HPDE6-E6E7 (cell line): ENCODE measurements around the gene DMRT1.

Source experiments
- DNase-seq: peaks from one replicate; pipeline ENCODE4 v3.0.0; 2011; ENCODE audit warnings: missing footprints; ENCODE audit errors: extremely low spot score

Gene DMRT1

DNA sequence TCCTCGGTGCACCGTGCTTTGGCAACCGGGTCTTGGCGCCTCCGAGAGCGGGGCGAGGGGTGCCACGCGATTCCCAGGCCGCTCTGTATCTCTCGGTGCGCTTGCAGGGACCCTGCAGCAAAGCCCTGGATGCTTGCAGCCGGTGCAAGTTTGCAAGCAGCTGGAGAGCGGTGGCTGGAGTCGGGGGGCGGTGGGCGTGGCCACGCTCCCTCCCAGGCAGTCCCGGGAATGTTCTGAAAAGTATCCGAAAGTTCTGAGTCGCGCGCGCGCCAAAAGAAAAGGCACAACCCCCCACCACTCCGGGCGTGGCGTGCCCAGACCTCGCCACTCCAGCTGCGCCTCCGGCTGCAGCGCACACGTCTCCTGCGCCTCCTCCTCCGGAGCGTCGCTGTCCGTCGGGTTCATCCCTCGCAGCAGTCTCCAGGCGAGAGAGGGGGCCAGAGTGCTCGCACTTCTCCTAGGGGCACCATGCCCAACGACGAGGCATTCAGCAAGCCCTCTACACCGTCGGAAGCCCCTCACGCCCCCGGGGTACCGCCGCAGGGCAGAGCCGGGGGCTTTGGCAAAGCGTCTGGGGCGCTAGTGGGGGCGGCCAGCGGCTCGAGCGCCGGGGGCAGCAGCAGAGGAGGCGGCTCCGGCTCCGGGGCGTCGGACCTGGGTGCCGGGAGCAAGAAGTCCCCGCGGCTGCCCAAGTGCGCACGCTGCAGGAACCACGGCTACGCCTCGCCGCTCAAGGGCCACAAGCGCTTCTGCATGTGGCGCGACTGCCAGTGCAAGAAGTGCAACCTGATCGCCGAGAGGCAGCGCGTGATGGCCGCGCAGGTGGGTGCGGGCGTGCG lies at the start of gene DMRT1:
TSS of gene DMRT1 (plus strand) at position 327 of the 839 bp plus-strand sequence. CDS start at position 469, 142 bp downstream.
- DNase-seq, result no peak

DNA sequence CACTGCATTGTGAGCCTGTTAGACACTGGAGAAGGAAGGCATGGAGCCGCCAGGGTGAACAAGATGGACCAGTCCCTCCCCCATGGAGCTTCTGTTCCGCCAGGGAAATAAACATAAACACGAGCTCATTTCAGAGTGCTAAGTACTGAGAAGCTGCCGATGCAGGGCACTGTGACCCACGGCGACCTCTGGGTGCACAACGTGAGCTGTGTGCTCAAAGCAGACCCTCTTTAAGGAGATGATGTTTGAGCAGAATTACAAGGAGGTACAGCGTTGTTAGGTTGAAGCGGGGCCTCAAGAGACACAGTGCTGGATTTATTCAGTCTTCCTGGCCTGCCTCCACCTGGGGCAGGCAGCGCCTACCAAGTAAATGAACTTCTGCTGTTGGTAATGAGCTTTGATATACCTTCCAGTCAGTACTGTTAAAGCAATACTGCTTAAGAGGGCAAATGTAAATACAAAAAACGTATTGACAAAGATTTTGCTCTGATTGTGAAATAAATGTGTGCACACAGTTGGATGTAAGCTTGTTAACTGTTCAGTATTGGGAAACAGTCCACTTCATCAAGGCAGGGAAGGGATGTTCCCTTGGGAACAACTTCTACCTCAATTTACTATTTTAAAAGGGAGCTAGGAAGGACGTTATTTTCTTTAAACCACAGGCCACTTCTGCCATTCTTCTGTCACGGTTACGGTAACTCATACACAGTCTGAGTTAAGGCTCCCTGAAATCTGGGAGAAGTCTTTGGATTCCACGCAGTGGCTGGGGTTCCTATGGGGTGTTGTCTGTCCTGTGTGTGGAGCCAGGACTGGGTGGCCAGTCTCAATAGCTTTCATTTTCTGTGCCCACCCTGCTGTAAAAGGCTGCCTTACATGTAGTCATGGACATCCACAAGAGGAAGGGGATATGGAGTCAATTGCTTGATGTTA lies 48.9 kb upstream of the DMRT1 start:
- no peak for DNase-seq

DNA sequence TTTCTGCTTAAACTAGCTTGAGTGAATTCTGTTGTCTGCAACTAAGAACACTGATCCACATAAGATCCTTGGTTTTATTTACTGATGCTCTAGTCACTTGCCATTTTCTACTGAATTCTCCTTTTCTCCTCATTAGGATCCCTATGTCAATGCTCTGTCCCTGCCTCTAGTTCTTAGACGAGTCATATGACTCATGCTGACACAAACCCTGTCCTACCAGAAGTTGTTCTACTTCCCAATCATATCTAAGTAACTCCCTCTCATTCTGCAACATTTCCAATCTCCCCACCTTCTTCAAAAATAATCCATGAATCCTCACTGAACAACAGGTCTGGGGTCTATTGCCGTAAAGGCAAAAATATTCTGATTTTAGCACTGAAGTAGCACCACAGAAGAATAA lies 47.1 kb upstream of the DMRT1 start:
- no peak for DNase-seq

DNA sequence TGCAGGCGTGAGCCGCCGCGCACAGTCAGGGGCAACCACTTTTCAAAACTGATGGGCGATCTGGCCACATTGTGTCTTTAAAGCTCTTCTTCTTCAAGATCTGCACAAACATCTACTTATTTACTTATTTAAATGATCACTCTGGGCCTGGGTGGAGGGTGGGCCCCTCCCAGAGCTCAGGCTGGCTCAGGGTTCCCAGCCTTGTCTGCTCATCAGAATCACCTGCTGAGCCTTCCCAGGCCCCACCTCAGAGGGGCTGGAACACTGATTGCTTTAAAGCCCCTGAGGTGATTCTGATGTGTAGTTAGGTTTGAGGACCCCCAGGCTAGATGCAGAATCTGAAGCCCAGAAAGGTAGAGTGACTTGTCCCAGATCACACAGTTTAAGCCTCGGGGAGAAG lies 45.6 kb upstream of the DMRT1 start:
- no peak for DNase-seq

DNA sequence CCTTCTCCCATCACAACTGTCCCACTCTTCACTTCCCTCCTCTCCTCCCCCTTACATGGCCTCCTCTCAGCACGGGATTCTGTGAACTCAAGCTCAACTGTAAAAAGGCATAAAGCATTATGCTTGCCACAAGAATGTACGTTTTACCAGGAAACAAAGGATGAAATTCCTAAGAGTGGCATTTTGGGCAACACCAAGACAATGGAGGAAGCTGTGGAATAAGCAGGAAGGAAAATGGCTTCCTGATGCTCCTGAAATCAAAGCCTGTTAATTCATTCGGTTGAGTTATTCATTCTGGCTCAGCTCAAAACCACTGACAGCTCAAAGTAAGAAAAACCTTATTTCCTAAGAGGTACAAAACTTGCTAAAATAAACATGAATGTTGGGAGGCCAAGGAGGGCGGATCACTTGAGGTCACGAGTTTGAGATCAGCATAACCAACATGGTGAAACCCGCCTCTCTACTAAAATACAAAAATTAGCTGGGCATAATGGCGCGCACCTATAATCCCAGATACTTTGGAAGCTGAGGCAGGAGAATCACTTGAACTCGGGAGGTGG lies 40.8 kb upstream of the DMRT1 start:
- no peak for DNase-seq

DNA sequence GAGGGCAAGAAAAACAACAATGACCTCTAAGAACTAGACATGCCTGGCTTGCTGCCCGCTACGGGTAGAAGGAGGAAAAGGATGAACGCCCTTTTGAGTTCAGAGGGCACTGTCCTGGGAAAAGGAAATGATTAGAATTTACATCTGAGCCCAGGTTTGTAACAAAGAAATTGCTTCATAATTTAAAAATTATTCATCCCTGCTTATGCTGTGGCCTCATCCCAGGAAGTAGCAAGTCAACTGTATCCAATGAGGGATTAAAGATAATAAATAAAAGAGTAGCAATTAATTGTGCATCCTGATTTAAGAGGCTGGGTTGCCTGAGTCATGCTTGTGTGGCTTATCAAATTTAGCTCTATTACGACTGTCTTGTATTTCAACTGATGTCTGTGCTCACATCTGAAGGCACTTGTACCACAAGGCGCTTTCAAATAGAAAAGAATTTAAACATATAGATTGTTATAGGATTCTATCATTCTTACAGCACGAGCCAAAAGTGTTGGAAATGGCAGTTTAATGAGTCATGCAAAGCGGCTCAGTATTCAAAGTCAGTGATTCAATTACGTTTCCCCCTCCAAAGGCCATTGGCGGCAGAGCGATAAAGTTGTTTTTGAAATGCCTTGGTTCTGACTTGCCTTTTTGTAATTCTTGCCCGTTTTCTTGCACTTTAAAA lies 40.0 kb upstream of the DMRT1 start:
- DNase-seq, result peak; percentile 44

DNA sequence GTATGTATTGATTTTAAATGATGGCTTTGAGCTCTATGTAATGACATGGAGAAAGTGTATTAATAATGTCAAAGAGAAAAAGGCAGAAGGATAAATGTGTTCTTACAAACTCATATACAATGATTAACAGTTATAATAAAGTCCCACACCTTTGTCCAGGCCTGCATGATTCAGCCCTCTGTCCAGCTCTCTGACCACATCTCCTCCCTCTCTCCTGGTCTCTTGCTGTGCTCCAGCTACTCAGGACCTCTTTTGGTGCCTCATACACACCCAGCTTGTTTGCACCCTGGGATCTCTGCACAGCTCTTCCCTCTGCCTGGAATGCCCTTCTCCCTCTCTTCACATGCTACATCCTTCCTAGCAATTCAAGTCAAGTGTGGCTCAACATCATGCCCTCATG lies 37.5 kb upstream of the DMRT1 start:
- no peak for DNase-seq

DNA sequence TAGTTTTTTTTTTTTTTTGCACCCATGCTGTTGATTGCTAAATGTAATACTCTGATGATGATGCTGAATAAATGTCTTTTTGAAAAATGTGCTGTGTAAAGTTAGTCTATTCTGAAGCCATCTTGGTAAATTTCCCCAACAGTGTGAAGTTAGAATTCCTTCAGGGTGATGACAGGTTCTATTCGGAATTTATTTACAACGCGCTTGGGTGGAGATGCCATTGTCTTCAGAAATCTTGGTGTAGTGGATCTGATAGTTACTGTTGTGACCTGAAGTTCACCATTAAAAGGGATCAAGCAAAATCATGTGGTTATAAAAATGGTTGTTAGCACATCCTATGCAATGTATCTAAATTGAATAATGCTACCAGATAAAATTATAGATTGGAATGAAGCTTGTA lies 36.3 kb upstream of the DMRT1 start:
- no peak for DNase-seq

DNA sequence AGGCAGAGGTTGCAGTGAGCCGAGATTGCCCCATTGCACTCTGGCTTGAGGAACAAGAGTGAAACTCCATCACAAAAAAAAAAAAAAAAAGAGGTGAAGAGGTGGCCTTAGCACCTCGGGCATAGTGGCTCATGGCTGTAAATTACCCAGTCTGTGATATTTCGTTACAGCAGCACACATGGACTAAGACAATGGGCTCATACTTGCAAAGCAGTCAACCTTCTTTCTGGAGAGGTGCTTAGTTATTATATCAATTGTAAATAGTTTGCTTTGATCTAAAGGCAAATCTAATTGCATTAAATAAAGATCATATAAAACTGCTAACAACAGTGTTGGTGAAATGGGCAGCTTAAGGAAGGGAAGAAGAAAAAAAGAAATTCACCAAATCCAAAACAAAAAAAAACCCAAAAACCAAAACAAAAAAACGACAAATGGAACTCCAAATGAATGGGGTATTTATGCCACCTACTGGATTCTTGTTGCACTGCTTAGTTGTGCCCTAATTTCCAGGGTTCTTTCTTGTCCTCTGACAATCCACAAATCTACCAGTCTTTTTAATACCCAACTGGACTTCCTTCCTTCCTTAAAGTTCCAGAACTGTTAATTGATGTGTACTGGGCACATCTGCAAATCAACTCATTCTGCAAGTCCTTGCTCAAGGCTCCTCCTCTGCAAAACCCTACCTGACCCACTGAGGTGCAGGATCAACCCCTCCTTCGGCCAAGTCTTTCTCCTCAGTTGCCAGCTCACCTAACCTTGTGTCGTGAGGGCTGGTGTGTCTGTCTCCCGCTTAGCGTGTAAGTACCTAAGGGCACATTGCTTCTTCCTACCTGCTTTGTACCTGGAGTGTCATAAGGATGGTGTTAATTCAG lies 35.0 kb upstream of the DMRT1 start:
- DNase-seq, result no peak

DNA sequence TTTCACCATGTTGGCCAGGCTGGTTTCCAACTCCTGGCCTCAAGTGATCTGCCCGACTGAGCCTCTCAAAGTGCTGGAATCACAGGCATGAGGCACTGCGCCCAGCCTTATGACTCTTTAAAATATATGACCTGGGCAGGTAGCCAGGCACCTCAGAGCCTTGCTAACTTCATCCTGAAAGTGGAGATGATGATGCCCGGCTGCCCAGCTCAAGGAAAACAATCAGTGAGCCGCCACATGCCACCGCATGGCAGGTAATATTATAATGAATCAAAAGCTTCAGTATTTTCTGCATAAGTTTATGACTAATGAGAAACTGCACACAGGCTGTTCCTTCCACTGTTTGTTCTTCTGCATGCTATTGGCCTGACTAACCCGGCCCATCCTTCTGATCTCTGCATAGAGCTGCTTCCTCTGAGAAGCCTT lies 30.4 kb upstream of the DMRT1 start:
- peak; percentile 80 for DNase-seq

DNA sequence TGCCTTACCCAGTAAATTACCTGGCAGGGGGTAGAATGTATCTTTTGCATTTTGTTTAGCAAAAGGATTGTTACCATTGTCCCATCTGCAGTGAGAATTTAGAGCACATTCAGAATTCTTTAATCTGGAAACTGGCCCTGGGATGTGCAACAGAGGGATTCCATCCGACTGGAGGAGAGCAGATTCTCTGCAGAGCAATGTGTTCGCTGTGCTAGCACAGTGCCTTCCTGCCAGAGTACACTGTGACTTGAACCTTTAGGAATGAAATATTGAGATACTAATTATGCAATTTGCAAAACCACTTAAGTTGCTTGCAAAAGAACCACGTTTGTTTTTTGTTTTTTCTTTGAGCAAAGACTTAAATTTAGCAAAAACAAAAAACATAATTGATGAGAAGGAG lies 22.5 kb upstream of the DMRT1 start:
- no peak for DNase-seq

DNA sequence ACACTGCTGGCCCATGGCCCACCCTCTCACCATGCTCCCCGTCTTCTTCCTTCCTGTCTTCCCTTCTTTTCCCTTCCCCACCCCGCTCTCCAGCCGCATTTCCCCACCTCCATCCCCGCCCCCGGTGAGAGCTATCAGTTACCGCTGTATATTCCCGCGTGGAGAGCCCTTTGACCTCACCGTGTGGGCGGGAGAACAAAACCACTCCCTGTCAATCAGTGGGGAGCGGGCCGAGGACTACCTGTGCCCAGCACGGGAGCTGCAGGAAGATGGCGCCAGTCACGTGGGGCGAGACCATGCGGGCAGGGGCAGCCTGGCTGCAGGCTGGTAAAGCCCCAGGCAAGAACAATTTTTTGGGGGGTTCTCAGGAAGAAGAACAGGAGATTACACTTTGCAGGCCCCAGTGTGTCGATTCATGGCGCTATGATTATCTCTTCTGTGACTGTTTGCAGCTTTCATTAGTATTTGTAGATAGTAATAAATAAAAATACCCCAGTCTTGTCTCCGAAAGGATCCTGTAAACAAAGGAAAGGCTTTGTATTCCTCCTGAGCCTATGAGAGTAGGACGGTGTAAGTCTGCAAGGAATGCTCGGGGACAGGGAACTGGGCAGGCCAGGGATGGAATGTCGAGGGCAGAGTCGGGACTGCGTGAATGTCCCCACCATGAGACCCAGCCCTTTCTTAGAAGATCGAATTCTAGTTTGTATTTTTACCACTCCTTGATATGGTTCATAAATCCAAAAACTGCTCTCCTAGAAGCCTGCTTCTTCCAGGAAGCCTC lies 14.8 kb upstream of the DMRT1 start:
- no peak for DNase-seq

DNA sequence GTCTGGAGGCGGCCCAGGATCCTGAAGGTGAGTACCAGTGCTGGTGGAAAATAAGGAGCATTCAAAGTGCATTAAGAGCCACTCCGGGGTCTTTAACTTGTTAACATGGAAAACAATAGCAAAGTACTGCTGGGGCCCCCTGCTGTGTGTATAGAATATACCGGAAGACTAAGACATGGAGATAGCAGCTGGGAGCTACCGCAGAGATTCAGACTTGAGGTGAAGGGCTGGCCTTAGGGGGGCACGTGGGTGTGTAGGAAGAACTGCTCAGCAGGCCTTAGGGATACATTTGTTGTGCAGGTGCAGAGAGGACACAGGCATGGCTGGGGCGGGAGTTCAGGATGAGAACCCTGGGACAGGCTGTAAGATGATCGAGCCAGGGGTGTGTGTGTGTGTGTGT lies 1.2 kb upstream of the DMRT1 start:
- DNase-seq, result no peak

DNA sequence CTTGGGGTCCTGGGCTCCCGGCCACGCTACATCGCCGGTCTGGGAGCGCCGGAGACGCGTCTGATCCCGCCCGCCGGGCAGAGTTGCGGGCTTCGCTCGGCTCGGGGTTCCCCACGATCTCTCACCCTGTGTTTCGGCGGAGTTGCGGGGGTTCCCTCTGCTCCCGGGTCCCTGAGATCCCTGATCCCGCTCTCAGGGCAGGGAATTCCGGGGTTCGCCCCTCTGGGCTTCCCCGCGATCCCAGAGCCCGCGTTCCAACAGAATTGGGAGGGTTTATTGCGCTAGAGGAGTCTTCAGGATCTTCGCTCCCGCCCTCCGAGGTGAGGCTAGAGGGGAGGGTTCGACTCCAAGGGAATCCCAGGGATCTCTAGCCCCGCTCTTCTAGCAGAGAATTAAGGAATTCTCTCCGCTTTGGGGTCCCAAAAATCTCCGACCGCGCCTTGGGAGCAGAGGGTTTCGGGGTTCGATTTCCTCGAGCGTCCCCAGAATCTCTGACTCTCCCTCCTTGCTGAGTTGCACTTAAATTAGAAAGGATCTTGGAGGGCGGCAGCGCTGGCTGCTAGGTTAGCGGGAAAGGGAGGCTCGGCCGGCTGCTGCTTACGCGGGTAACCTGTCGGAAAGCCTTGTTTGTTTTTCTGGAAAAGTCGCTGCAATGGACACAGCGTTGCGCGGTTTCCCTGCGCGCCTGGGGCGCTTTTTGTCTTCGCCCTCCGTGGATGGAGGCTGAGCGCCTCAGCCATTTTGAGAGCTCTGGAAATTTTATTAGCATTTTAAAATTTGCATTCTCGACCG lies 1.3 kb downstream of the DMRT1 start:
- no peak for DNase-seq

DNA sequence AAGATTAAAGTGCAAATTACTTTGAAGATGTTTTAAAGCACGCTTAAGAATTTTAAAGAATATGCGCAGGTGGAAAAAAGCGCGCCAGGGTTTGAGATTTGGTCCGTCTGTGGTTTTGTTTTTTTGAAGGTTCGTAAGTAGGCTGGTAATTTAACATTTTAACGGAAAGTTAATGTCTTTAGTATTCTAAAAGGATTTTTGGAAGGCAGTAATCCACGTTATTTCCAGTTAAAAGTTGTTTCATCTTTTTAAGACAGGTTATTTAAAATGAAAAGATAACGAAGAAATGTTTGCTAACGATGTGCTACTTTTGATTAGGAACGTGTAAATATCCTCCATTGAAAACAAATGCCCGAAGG lies 1.9 kb downstream of the DMRT1 start:
- no peak for DNase-seq

DNA sequence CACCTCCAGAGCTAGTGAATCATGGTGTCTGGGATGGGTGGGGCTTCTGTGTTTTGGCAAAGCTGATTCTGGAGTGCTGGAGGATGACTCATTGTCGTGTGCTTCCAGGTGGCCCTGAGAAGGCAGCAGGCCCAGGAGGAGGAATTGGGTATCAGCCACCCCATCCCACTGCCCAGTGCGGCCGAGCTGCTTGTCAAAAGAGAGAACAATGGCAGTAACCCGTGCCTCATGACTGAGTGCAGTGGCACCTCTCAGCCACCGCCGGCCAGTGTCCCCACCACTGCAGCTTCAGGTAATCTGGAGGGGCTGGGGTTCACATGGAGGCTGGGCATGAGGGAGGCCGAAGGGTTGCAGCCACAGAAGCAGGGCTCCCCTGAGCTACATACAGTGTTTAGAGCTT lies 5.4 kb downstream of the DMRT1 start:
- no peak for DNase-seq

DNA sequence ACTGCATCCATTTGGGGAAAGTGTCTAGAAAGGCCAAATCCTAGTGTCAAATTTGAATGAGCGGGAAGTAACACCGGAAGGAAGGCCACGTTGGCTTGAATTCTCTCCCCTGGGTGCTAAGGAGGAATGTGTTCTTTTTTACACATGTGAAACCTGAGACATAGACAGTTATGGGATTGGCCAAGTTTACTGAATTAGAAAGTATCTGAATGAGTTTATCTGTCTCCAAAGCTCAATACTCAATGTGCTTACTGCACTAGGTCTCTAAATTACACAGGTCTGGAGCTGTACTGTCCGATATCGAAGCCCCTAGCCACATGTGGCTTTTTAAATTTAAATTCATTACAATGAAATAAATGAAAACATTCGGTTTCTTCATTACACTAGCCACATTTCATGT lies 6.0 kb downstream of the DMRT1 start:
- DNase-seq, result no peak

DNA sequence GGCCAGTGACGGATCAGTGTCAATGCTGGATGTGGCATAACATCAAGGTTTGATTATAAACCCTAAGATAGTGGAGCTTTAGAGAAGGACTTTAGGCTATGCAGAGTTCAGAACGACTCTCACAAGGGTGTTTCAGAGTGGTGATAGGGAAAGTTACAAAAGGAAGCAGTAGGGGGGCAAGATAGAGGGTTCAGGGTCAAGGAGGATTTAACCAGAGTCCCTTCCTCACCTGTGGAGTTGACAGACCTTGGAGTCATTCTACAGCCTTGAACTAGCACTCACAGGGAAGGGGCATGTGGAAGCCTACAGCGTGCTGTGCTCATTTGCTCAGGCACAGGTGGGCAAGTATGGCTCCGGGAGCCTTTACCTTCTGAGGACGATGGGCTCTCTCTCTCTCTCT lies 7.9 kb downstream of the DMRT1 start:
- no peak for DNase-seq

DNA sequence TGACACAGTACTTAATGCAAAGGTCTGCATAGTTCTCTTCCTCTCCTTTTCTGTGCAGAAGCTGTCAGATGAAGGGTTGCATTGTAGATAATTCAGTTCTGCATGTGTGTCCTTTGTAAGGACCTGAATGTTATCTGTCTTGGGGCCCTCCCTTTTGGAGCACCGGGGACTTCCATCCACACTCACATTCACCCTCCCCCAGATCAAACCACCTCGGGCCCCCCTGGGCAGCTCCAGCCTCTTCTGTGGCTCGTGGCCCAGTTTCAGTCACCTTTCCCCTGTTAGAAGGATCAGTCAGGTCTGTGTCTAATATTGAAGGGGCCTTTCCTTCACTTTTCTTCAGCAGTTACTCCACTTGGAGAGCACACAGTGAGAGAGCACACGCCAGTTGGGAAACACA lies 11.0 kb downstream of the DMRT1 start:
- DNase-seq, result no peak
